Activated CD4-positive, alpha-beta T cell treated with anti-CD3 and anti-CD28 coated beads, Interleukin-2, amount 10 ng/mL, durations not matched to agents 7 days and 5 days (primary cell): Measurements from ENCODE around the gene ECEL1. TPM values are rescaled to one million over a fixed set of nuclear protein-coding genes. Genes with fewer than 3 reads are reported as not detected.

Experiments used
- CTCF ChIA-PET: fragments of 350-600 bp; sonication (Branson Sonifier 250); formaldehyde crosslinking; loops from one replicate; lab custom pipeline; 2021; ENCODE audit warnings: antibody characterized with exemption; lab: Charles Lee
- POLR2A ChIA-PET: fragments of 350-600 bp; sonication (Branson Sonifier 250); formaldehyde crosslinking; loops from one replicate; lab custom pipeline; 2021; ENCODE audit warnings: antibody characterized with exemption; lab: Charles Lee
- DNase-seq: peaks from one replicate; pipeline ENCODE4 v3.0.0-alpha.2; 2020
- H3K27ac Mint-ChIP-seq: one replicate; pipeline ENCODE4 v1.8.0; 2021; ENCODE audit warnings: mild to moderate bottlenecking, moderate library complexity, mixed read lengths
- H3K27me3 Mint-ChIP-seq: one replicate; pipeline ENCODE4 v1.8.0; 2021; ENCODE audit warnings: mixed read lengths
- H3K36me3 Mint-ChIP-seq: one replicate; pipeline ENCODE4 v1.8.0; 2021; ENCODE audit warnings: low read depth, mixed read lengths
- H3K4me1 Mint-ChIP-seq: one replicate; pipeline ENCODE4 v1.8.0; 2021; ENCODE audit warnings: mixed read lengths
- H3K4me3 Mint-ChIP-seq: one replicate; pipeline ENCODE4 v1.8.0; 2021; ENCODE audit warnings: mild to moderate bottlenecking, moderate library complexity, mixed read lengths
- H3K9me3 Mint-ChIP-seq: one replicate; pipeline ENCODE4 v1.8.0; 2021; ENCODE audit warnings: mixed read lengths
- total RNA-seq, 2 experiments: library from RNA; stranded (reverse); gene quantifications; one replicate each; pipeline ENCODE4 v1.2.3, GENCODE V29; 2021

Gene ECEL1
- total RNA-seq, 2 experiments from 2014 or later = not detected

DNA sequence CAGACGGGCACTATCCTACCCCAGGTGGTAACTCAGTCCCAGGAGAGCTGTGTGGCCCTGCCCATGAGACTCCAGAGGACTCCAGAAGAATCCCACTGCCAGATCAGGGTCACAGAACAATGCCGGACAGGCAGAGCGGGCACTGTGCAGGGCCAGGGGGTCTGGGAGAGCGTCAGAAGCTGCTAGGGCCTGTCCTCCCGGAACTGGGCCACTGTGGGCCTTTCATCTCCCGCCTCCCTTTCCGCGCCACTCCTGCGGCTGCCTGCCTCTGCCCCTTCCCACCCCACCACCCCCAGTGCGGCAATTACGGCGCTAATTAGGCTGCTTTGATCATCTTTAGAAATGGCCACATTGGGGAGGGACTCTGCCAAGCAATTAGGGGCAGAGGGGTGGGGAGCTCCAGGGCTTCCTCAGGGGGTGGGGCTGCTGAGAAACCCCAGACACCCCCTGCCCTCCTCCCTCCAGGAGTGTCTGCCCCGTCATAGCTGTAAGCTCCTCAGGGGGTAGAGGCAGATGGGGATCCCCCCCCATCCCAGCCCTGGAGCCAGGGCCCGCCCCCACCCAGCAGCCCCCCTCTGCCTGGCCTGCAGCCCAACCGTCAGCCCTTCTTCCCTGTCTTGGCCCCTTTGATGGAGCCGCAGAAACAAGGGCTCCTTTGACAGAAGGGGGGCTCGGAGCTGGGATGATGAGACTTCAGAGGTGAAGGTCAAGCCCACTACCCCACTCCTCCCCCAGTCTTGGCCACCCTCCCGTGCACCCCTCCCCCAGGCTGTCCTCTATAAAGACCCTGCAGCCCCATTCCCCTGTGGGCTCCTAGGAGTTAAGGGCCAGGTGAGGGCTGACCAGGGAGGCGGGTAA is 32.2 kb upstream of the ECEL1 start, which contains the start of gene PRSS56:
Gene PRSS56 (plus strand): TSS at position 808 of the 858 bp plus-strand sequence. CDS start 211 bp downstream, outside the sequence.
- Mint-ChIP-seq H3K9me3 (no peaks in the 10 kb centered on the region), H3K27me3 (peaks cover 17% of the 10 kb centered on the region), H3K4me3 (no peak within 1 kb of the TSS), H3K36me3 (no peaks in the 10 kb centered on the region), H3K27ac (no peak within 1 kb of the TSS), H3K4me1 (peaks cover 8% of the 10 kb centered on the region)
- POLR2A ChIA-PET = no interaction called here
- CTCF ChIA-PET = interaction anchor here (1.3 kb wide), 1 partner anchor 31 kb away, joined by 3 read pairs; no protein-coding TSS in a partner anchor
- no peak for DNase-seq

DNA sequence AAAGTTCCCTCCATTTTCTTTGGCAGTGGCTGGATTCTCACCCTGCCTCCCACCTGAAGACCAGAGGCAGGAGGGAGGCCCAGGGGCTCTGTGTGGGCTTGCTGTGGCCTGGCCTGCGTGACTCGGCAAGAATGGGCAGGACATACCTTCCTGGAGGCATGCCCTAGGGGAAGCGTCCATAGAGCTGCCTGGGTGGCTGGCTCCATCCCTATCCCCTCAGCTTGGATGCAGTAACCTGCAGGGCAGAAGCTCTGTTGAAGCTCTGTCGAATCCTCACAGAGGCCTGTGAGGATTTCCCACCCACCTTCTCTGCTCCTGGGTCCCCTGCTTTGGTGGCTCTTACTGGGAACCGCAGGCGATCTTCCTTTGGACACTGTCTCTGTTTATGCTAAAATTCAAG is 31.2 kb upstream of the ECEL1 start:
- Mint-ChIP-seq H3K36me3 (no peaks in the 10 kb centered on the region), H3K27me3 (peaks cover 13% of the 10 kb centered on the region), H3K9me3 (no peaks in the 10 kb centered on the region), H3K4me1 (peaks cover 4% of the 10 kb centered on the region), H3K27ac (no peak overlapping the region), H3K4me3 (no peak overlapping the region)
- CTCF ChIA-PET = no interaction called here
- DNase-seq = no peak
- POLR2A ChIA-PET = no interaction called here

DNA sequence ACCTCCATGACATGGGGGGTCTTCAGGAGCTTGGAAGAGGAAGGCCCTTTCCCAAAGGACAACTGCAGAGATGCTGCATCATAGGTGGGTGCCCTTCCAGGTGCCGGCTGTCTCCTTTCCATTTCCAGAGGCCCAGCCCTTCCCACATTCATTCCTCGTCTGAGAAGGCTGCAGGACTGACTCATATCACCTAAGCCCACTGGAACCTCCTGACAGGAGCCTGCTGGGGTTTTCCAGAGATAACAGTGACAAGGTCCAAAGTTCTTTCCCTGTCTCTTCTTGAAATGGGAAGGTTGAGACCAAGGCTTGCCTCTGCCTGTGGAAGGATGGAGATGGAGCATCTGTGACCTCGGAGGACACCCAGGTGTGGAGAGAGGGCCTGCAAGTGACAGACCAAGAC is 28.9 kb upstream of the ECEL1 start:
- Mint-ChIP-seq H3K4me1 (peaks cover 2% of the 10 kb centered on the region), H3K36me3 (no peaks in the 10 kb centered on the region), H3K27me3 (peaks cover 7% of the 10 kb centered on the region), H3K9me3 (no peaks in the 10 kb centered on the region), H3K27ac (no peak overlapping the region), H3K4me3 (no peak overlapping the region)
- CTCF ChIA-PET = interaction anchor here (0.7 to 1.3 kb wide), 3 partner anchors 8 to 415 kb away, joined by 3 to 4 read pairs (median 3); no protein-coding TSS in a partner anchor
- no peak for DNase-seq
- POLR2A ChIA-PET = no interaction called here

DNA sequence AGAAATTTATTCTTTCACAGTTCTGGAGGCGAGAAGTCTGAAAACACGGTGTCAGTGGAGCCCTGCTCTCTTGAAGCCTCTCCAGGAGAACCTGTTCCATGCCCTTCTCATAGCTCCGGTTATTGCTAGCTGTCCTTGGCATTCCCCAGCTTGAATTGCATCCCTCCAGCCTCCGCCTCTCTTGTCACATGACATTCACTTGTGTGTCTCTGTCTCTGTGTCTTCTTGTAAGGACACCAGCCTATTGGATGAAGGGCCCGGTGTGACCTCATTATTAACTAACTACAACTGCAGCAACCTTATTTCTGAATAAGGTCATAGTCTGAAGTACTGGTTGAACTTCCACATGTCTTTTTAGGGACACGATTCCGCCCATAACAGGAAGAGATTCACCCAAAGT is 28.0 kb upstream of the ECEL1 start:
- Mint-ChIP-seq H3K9me3 (no peaks in the 10 kb centered on the region), H3K27ac (no peak overlapping the region), H3K36me3 (no peaks in the 10 kb centered on the region), H3K4me1 (no peaks in the 10 kb centered on the region), H3K27me3 (peaks cover 4% of the 10 kb centered on the region), H3K4me3 (no peak overlapping the region)
- DNase-seq = no peak
- CTCF ChIA-PET = interaction anchor here (0.6 to 1.3 kb wide), 3 partner anchors 8 to 1483 kb away, joined by 3 to 4 read pairs (median 3); no protein-coding TSS in a partner anchor
- POLR2A ChIA-PET = no interaction called here

DNA sequence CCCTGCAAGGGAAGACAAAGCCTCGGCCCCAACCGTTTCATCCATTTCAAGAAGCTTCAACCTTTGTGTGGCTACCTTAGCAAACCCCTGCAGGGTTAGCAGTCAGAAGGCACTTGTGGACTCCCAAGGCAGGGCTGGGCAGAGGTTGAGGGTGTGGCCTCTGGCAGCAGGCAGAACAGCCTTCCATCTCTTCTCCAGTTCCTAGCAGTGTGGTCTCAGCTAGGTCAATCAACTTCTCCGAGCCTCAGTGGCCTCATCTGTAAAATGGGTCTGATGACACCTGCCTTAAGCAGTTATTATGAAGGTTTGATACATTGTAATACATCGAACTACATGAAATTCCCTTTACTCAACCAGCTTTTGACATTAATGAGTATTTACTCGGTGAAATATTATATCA is 25.7 kb upstream of the ECEL1 start:
- no peak overlapping the region for H3K27ac Mint-ChIP-seq
- H3K9me3 Mint-ChIP-seq = no peaks in the 10 kb centered on the region
- POLR2A ChIA-PET = no interaction called here
- H3K36me3 Mint-ChIP-seq = no peaks in the 10 kb centered on the region
- CTCF ChIA-PET = no interaction called here
- peaks cover 6% of the 10 kb centered on the region for H3K27me3 Mint-ChIP-seq
- DNase-seq = no peak
- H3K4me1 Mint-ChIP-seq = no peaks in the 10 kb centered on the region
- no peak overlapping the region for H3K4me3 Mint-ChIP-seq

DNA sequence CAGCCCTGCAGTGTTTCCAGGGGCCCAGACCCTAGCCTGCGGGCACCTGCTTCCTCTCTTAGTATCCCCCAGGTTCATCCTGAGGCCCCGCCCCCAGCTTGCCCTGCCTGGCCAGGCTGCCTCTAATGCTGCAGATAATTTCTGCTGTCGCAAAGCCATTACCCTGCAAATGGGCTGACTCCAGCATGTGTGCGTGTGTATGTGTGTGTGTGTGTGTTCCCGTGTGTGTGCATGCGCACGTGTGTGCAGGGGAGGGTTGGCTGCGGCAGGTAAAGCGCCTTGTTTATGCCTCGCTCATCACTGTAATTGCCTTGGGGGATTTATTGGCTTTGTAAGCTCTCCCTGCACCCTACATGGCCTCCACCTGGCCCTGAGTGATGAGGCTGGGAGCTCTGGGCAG is 25.0 kb upstream of the ECEL1 start:
- ChIA-PET CTCF (interaction anchor here (0.6 kb wide), 1 partner anchor 142 kb away, joined by 3 read pairs; no protein-coding TSS in a partner anchor), POLR2A (no interaction called here)
- no peaks in the 10 kb centered on the region for H3K9me3 Mint-ChIP-seq
- no peaks in the 10 kb centered on the region for H3K36me3 Mint-ChIP-seq
- peaks cover 6% of the 10 kb centered on the region for H3K27me3 Mint-ChIP-seq
- no peak overlapping the region for H3K4me3 Mint-ChIP-seq
- no peaks in the 10 kb centered on the region for H3K4me1 Mint-ChIP-seq
- no peak for DNase-seq
- no peak overlapping the region for H3K27ac Mint-ChIP-seq

DNA sequence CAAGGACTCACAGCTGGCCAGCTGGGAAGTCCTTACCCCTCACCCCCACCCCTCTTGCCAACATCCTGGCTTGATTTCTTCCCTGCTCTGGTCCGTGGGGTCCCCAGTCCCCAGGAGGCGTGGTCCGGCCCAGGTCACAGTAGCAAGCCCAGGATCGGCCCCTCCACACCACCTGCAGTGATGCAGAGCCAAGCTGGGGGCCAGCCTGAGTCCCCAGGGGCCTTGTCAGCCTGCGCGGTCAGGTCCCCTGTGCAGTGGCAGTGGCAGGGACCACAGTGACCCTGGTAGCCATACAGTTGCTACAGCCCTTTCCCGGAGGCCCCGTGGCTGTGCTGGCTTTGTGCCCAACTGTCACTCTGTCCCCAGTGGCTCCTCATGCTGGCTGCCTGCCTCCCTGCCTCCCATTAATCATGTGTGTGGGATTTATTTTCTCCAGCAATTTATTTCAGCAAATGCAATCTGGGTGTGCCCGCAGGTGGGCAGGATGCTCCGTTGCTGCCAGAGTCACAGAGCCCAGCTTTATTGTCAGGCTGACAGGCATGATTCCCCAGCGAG is 23.8 kb upstream of the ECEL1 start:
- peaks cover 10% of the 10 kb centered on the region for H3K27me3 Mint-ChIP-seq
- H3K4me3 Mint-ChIP-seq = no peak overlapping the region
- no peaks in the 10 kb centered on the region for H3K4me1 Mint-ChIP-seq
- POLR2A ChIA-PET = no interaction called here
- H3K27ac Mint-ChIP-seq = no peak overlapping the region
- H3K36me3 Mint-ChIP-seq = no peaks in the 10 kb centered on the region
- no peaks in the 10 kb centered on the region for H3K9me3 Mint-ChIP-seq
- CTCF ChIA-PET = no interaction called here
- no peak for DNase-seq

DNA sequence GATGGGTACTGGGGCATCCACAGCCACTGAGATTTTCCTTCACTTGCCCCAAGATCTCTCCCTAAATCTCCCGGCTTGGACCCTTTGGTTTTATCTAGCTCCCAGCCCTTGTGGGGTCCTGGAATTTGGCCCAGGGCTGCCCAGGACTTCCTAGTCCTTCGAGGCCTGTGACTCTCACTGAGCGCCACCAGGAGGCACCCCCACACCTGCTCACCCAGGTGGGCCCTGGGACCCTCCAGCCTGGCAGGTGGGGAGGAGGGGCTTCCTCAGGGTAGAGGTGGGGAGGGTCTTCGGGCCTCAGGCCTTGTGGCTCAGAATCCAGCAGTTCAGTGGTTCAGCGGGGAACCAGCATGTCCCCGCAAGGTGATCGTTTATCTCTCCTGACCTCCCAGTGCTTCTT is 20.6 kb upstream of the ECEL1 start:
- H3K4me1 Mint-ChIP-seq = no peaks in the 10 kb centered on the region
- H3K27me3 Mint-ChIP-seq = peaks cover 35% of the 10 kb centered on the region
- DNase-seq = no peak
- CTCF ChIA-PET = no interaction called here
- POLR2A ChIA-PET = interaction anchor here (0.6 kb wide), 1 partner anchor 1138 kb away, joined by 5 read pairs; no protein-coding TSS in a partner anchor
- H3K4me3 Mint-ChIP-seq = no peak overlapping the region
- H3K9me3 Mint-ChIP-seq = no peaks in the 10 kb centered on the region
- no peak overlapping the region for H3K27ac Mint-ChIP-seq
- H3K36me3 Mint-ChIP-seq = no peaks in the 10 kb centered on the region

DNA sequence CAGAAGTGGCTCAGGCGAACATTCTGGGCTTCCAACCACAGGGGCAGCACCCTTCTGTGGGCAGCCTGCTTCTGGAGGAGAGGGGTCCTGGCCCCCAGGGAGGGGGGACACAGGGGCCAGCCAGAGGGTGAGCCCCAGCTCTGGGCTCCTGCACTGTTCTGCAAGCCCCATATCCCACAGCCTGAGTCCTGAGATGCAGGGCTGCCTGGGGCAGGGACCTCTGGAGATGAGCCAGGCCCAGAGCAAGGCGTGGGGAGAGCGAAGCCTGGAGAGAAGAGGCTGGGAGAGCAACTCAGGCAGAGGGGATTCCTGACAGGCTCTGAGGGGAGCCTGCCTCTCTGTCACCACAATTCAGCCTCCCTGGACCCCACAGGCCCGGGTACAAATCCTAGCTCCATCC is 19.1 kb upstream of the ECEL1 start:
- no peaks in the 10 kb centered on the region for H3K9me3 Mint-ChIP-seq
- H3K27ac Mint-ChIP-seq = no peak overlapping the region
- ChIA-PET CTCF (interaction anchor here (0.7 kb wide), 1 partner anchor 506 kb away, joined by 3 read pairs; no protein-coding TSS in a partner anchor), POLR2A (no interaction called here)
- H3K27me3 Mint-ChIP-seq = peaks cover 41% of the 10 kb centered on the region
- no peaks in the 10 kb centered on the region for H3K36me3 Mint-ChIP-seq
- peaks cover 2% of the 10 kb centered on the region for H3K4me1 Mint-ChIP-seq
- no peak overlapping the region for H3K4me3 Mint-ChIP-seq
- no peak for DNase-seq

DNA sequence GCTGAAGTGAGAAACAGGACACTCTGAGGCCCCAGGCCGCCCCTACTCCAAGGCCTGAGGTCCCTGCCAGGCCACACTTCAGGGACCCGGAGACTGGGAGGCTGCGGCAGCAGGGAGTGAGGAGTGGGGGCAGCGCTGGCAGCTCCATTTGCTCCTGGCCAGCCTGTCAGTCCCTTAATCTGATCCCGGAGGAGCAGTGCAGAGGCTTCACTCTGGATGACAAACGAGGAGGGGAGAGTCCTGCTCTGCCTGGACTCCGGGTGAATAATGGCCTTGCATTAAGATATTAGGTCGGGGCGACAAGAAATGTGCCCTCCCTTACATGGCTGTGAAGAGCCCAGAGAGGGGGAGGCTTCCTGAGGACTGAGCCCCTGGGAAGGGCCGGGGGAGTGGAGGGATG is 18.2 kb upstream of the ECEL1 start:
- Mint-ChIP-seq H3K4me3 (no peak overlapping the region), H3K9me3 (no peaks in the 10 kb centered on the region), H3K4me1 (peaks cover 2% of the 10 kb centered on the region), H3K36me3 (no peaks in the 10 kb centered on the region), H3K27ac (no peak overlapping the region), H3K27me3 (peaks cover 45% of the 10 kb centered on the region)
- ChIA-PET POLR2A (no interaction called here), CTCF (no interaction called here)
- DNase-seq = no peak

DNA sequence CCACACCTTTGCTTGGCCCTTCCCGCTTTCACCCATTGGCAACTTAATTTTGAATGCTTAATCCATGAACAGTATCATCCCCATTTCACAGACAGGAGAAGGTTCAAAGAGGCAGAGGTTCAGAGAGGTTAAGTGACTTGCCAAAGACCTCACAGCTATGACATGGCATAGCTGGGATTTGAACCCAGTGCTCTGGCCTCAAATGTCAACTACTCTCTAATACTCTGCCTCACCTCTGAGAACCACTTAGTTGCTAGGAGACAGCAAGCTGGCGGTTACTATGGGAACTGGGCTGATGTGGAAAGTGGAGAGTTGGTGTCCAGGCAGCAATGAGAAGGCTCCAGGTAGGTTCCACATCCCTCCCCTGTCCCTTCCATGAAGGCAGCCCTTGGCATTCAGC is 16.8 kb upstream of the ECEL1 start:
- Mint-ChIP-seq H3K36me3 (no peaks in the 10 kb centered on the region), H3K9me3 (no peaks in the 10 kb centered on the region), H3K4me1 (peaks cover 2% of the 10 kb centered on the region), H3K27ac (no peak overlapping the region), H3K27me3 (peaks cover 48% of the 10 kb centered on the region), H3K4me3 (no peak overlapping the region)
- no peak for DNase-seq
- POLR2A ChIA-PET = no interaction called here
- CTCF ChIA-PET = no interaction called here

DNA sequence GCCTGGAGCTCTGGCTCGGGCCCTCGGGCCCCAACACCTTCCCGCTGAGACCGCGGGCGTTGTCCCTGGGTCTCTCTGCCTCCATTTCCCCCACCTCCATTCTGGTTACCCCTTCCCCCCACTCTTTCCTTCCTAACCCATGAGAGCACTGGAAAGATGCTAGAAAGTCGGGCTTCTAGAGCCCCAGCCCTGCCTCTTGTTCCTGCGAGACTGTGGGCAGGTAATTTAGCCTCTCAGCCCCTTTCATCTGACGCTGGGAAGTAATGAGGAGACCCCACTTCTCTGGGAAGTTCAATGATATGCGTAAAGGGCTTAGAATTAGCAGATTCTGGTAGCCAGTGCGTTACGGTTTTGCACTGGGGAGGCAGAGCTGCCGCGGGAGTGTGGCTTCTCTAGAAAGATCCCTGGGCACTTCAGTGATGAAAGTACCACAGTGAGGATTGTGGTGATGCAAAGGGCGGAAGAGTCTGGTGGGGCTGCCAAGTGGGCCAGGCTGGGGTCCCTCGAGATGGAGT is 16.2 kb upstream of the ECEL1 start:
- H3K9me3 Mint-ChIP-seq = no peaks in the 10 kb centered on the region
- no peak overlapping the region for H3K27ac Mint-ChIP-seq
- no peaks in the 10 kb centered on the region for H3K36me3 Mint-ChIP-seq
- H3K4me1 Mint-ChIP-seq = peaks cover 2% of the 10 kb centered on the region
- no peak overlapping the region for H3K4me3 Mint-ChIP-seq
- DNase-seq = no peak
- ChIA-PET CTCF (no interaction called here), POLR2A (no interaction called here)
- H3K27me3 Mint-ChIP-seq = peaks cover 48% of the 10 kb centered on the region
